ENCODE results near the gene CAMSAP2.

CAMSAP2 gene

DNA sequence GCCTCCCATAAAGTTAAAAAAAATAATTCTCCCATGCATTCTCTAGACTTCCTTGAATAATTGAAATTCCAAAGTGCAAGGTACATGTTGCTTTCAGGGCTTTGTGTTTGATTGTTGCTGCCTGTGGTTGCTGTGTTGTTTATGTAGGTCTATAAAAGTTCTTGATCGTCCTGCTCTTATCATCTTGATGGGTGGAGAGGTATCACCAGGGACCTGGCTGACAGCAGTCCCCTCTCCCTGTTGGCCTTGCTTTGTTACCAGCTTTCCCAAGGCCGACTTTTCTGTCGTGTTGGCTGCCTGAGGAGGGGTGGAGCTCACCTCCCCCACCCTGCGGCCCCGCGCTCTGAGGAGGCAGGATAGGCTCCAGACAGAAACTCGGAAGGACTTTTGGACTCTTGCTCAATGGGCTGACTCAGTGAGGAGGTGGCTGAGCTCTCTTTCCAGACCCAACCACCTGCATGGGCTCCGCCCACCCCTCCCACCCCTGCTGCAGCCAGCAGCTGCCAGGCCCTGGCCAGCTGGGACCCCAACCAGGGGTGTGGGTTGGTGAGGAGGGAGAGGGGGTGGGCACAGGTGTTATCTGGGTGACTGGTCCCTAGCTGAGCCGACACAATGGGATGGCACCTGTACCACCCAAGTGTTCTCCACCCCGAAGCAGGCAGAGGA, 158.0 kb downstream of the CAMSAP2 start:
- H3K4me3 Mint-ChIP-seq = no peak overlapping the region
- peaks cover 7% of the 10 kb centered on the region for H3K27me3 Mint-ChIP-seq
- H3K27ac Mint-ChIP-seq = no peak overlapping the region
- no peaks in the 10 kb centered on the region for H3K36me3 Mint-ChIP-seq
- H3K9me3 Mint-ChIP-seq (ENCODE audit: low read depth) = no peaks in the 10 kb centered on the region
- H3K4me1 Mint-ChIP-seq (ENCODE audit: low read depth) = peaks cover 2% of the 10 kb centered on the region

DNA sequence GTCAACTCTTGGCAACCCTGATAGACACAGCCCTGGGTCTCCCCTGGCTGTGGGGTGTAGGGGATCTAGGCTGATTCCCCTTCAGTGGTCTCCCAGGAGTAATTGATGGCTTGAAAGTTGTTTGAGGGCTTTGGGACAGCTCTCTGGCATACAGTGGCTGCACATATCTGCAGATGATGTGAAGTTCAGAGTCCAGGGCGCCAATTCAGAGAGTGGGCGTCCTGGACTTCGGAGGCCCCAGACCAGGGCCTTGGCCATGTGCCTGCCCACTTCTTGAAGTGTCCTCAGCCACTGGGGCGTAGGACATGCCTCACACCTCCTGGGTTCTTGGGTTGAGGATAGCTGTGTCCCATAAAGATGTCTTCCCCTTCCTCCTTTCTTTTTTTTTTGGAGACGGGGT, 158.6 kb downstream of the CAMSAP2 start:
- Mint-ChIP-seq H3K27ac (no peak overlapping the region), H3K36me3 (no peaks in the 10 kb centered on the region), H3K4me3 (no peak overlapping the region), H3K4me1 (ENCODE audit: low read depth) (no peaks in the 10 kb centered on the region), H3K9me3 (ENCODE audit: low read depth) (no peaks in the 10 kb centered on the region), H3K27me3 (peaks cover 7% of the 10 kb centered on the region)

DNA sequence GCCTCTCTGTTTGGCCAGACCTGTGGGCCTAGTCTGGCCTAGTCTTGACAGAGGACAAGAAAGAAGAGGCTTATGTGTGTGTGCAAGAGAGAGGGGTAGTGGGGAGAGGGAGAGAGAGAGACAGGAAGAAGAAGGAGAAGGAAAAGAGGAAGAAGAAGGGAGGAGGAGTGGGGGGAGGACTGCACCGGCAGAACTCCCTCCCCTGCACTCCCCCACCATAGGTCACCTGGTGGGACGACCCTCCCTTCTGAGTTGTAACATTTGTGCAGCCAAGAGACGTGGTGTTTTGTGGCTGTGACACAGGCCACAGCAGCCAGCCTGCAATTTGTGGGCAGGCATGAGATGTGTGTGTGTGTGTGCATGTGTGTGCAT, 160.3 kb downstream of the CAMSAP2 start:
- Mint-ChIP-seq H3K4me3 (no peak overlapping the region), H3K36me3 (no peaks in the 10 kb centered on the region), H3K4me1 (ENCODE audit: low read depth) (no peaks in the 10 kb centered on the region), H3K9me3 (ENCODE audit: low read depth) (no peaks in the 10 kb centered on the region), H3K27me3 (peaks cover 3% of the 10 kb centered on the region), H3K27ac (no peak overlapping the region)

DNA sequence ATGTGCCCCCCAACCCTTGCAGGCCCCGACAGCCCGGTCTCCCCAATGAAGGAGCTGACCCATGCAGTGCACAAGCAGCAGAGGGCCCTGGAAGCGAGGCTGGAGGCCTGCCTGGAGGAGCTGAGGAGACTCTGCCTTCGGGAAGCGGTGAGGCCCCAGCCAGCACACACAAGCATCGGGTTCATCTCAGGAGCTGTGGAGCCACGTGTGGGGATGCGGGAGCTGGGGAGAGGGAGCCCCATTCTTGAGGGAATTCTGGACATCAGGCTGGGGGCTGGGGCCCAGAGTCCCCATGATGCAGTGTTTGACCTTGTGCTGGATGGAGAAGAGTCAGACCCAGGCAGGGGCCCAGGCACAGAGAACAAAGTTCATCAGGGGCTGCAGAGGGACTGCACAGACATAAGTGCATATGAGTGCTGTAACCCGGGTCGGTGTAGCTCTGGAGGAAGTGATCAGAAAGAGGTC, 160.8 kb downstream of the CAMSAP2 start:
- Mint-ChIP-seq H3K27me3 (peaks cover 3% of the 10 kb centered on the region), H3K4me1 (ENCODE audit: low read depth) (no peaks in the 10 kb centered on the region), H3K4me3 (no peak overlapping the region), H3K36me3 (no peaks in the 10 kb centered on the region), H3K9me3 (ENCODE audit: low read depth) (no peaks in the 10 kb centered on the region), H3K27ac (no peak overlapping the region)

DNA sequence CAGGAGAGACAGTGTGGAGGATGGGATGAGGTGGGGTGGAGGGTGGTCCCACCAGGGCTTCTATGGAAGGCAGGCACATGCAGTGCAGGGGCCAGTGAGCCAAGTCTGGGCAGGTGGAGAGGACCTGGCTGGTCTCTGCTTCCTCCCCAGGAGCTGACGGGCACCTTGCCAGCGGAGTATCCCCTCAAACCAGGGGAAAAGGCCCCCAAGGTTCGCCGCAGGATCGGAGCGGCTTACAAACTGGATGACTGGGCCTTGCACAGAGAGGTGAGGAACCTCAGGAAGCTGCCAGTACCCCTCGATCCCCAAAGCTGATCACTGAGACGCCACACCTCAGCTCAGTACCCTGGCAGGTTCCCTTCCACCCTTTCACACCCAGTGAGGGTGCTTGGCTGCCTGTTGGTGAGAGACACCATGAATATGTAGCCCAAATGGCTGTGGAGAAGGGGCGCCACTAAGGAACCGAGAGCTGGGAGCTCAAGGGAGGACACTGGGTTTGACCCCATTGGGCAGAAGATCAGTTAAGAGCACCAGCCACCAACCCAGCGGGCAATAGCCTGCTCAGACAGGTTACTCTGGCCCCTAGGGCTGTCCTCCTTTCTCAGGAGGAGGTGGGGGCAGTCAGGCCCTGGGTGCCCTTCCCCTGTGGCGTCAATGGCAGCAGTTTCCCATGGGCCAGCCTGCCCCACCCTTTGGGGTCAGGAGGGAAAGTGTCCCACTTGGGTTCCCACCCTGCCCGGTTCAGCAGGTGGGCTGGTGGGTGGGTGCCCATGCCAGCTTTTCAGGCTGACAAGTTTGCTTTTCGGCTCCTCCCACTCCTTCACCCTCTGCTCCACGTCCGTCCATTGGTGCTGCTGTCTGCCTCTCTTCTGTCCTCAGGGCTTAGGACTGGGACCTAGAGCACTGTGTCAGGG, 161.5 kb downstream of the CAMSAP2 start:
- Mint-ChIP-seq H3K27me3 (peaks cover 3% of the 10 kb centered on the region), H3K4me3 (no peak overlapping the region)

DNA sequence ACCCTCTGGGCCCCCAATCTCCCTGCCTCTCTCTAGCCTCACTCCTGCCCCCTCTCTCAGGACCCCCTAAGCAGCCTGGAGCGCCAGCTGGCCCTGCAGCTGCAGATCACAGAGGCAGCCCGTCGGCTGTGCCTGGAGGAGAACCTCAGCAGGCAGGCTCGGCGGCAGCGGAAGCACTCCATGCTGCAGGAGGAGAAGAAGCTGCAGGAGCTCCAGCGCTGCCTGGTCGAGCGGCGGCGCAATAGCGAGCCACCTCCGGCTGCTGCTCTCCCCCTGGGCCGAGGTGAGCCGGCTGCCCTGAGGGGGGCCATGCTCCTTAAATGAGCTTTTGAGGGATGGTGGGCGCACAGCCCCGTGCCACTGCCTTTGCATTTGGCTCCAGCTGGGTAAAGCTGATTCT, 162.2 kb downstream of the CAMSAP2 start:
- Mint-ChIP-seq H3K4me1 (ENCODE audit: low read depth) (peaks cover 8% of the 10 kb centered on the region), H3K36me3 (no peaks in the 10 kb centered on the region), H3K9me3 (ENCODE audit: low read depth) (no peaks in the 10 kb centered on the region), H3K27ac (no peak overlapping the region), H3K27me3 (peaks cover 3% of the 10 kb centered on the region), H3K4me3 (no peak overlapping the region)

More for the DNA sequence above, 161.5 kb downstream of the CAMSAP2 start:
- Mint-ChIP-seq H3K4me1 (ENCODE audit: low read depth) (peaks cover under 1% of the 10 kb centered on the region), H3K9me3 (ENCODE audit: low read depth) (no peaks in the 10 kb centered on the region), H3K36me3 (no peaks in the 10 kb centered on the region), H3K27ac (no peak overlapping the region)

DNA sequence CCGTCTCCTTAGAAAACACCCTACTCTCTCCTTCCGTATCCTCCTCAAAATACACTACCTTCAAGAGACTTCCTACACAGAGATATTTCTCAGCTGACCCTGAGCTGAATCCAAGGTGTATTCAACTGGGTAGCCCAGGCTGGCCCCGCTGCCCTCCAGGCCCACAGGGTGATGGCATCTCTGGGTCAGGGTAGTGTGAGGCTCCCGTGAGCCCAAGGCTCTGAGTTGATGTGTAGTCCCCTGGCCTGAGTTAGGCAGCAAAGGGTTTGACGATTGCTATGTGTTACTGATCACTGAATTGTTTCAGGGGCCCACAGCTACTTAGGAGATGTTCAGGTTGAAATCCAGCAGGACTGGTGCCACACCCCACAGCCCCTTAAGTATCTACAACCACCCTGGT, 162.7 kb downstream of the CAMSAP2 start:
- no peak overlapping the region for H3K27ac Mint-ChIP-seq
- peaks cover 10% of the 10 kb centered on the region for H3K4me1 Mint-ChIP-seq (ENCODE audit: low read depth)
- peaks cover 3% of the 10 kb centered on the region for H3K27me3 Mint-ChIP-seq
- no peak overlapping the region for H3K4me3 Mint-ChIP-seq
- no peaks in the 10 kb centered on the region for H3K9me3 Mint-ChIP-seq (ENCODE audit: low read depth)
- H3K36me3 Mint-ChIP-seq = no peaks in the 10 kb centered on the region

DNA sequence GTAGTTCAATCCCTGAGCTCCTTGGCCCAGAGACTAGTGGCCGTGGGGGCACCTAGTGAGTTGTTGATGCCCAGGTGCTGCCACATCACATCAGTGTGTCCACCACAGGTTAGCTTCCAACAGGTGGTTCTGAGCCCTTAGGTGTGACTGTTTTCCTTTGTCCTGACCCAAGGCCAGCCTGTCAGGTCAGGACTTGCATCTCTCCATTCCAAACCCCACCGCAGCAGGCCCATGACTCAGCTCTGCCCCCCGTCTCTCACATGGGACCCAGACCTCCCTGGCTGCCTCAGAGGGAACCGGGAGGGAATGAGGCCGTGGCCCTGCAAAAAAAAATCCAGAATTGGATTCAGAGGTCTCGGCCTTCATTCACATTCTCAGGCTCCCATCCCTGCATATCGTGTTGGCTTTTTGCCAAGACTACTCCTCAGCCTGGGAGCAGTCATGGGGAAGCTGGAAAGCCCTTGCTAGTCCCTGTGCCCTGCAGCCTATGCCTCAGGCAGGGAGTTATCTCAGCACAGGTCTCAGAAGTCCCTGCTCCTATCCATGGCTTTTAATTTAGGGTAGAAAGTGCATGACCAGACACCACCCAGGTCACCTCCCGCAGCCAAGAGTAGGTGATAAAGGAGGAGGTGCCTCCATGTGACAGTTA, 163.2 kb downstream of the CAMSAP2 start:
- Mint-ChIP-seq H3K4me1 (ENCODE audit: low read depth) (peaks cover 15% of the 10 kb centered on the region), H3K9me3 (ENCODE audit: low read depth) (no peaks in the 10 kb centered on the region)

DNA sequence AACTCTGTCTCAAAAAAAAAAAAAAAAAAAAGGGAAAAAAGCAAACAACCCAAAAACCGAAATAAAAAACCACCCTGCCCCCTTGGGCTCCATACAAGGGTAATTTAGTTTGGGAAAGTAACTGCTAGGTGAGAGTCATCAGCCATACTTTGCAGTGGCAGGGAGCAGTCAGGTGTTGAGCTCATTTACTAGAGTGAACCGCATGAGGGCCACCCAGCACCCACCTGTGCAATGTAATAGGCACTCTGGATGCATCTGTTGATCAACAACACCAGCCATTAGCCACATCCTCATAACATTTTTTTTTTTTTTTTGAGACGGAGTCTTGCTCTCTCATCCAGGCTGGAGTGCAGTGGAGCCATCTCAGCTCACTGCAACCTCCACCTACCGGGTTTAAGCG, 165.1 kb downstream of the CAMSAP2 start:
- Mint-ChIP-seq H3K27ac (no peak overlapping the region), H3K9me3 (ENCODE audit: low read depth) (no peaks in the 10 kb centered on the region), H3K36me3 (no peaks in the 10 kb centered on the region), H3K4me1 (ENCODE audit: low read depth) (peaks cover 16% of the 10 kb centered on the region), H3K4me3 (no peak overlapping the region), H3K27me3 (peaks cover 3% of the 10 kb centered on the region)

More for the DNA sequence above, 163.2 kb downstream of the CAMSAP2 start:
- Mint-ChIP-seq H3K4me3 (no peak overlapping the region), H3K27ac (no peak overlapping the region), H3K36me3 (no peaks in the 10 kb centered on the region), H3K27me3 (peaks cover 3% of the 10 kb centered on the region)

GRCh38 chr1:200904772-200905171, 166.1 kb downstream of the CAMSAP2 start:
- Mint-ChIP-seq H3K27me3 (no peaks in the 10 kb centered on the region), H3K36me3 (no peaks in the 10 kb centered on the region), H3K4me1 (ENCODE audit: low read depth) (peaks cover 16% of the 10 kb centered on the region), H3K4me3 (no peak overlapping the region), H3K27ac (no peak overlapping the region), H3K9me3 (ENCODE audit: low read depth) (no peaks in the 10 kb centered on the region)

- Mint-ChIP-seq H3K36me3 (no peaks in the 10 kb centered on the region), H3K27me3 (no peaks in the 10 kb centered on the region), H3K9me3 (ENCODE audit: low read depth) (no peaks in the 10 kb centered on the region), H3K27ac (no peak overlapping the region), H3K4me1 (ENCODE audit: low read depth) (peaks cover 16% of the 10 kb centered on the region), H3K4me3 (no peak overlapping the region)
Measured at GRCh38 chr1:200905411-200906052, 166.8 kb downstream of the CAMSAP2 start.

GRCh38 chr1:200906491-200906890, 167.8 kb downstream of the CAMSAP2 start:
- Mint-ChIP-seq H3K9me3 (ENCODE audit: low read depth) (no peaks in the 10 kb centered on the region), H3K4me1 (ENCODE audit: low read depth) (peaks cover 16% of the 10 kb centered on the region), H3K27ac (no peak overlapping the region), H3K4me3 (no peak overlapping the region), H3K27me3 (no peaks in the 10 kb centered on the region), H3K36me3 (no peaks in the 10 kb centered on the region)

DNA sequence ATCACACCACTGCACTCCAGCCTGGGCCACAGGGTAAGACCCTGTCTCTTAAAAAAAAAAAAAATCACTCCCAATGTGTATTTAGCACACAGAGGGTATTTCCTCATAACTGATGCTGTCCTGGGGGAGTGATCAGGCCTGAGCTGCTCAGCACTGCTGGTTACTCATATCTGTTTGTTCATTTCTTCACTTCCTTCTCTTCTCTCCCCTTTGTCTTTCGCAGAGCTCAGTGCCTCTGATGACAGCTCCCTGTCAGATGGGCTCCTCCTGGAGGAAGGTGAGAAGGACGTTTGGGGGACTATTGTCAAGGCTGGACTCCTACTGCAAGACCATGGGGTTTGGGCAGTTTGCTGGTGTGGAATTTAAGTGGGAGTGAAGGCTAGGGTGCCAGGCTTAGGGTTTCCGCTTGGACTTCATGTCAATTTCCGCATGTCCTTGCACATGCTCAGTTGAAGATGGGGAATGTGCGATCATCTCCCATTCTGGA, 169.0 kb downstream of the CAMSAP2 start:
- H3K27me3 Mint-ChIP-seq = no peaks in the 10 kb centered on the region
- H3K9me3 Mint-ChIP-seq (ENCODE audit: low read depth) = no peaks in the 10 kb centered on the region
- no peaks in the 10 kb centered on the region for H3K36me3 Mint-ChIP-seq
- H3K27ac Mint-ChIP-seq = no peak overlapping the region
- H3K4me1 Mint-ChIP-seq (ENCODE audit: low read depth) = peaks cover 16% of the 10 kb centered on the region
- H3K4me3 Mint-ChIP-seq = no peak overlapping the region

- Mint-ChIP-seq H3K27ac (no peak overlapping the region), H3K4me1 (ENCODE audit: low read depth) (peaks cover 16% of the 10 kb centered on the region), H3K36me3 (no peaks in the 10 kb centered on the region), H3K9me3 (ENCODE audit: low read depth) (no peaks in the 10 kb centered on the region), H3K27me3 (no peaks in the 10 kb centered on the region), H3K4me3 (no peak overlapping the region)
Measured at GRCh38 chr1:200908191-200908868, 169.6 kb downstream of the CAMSAP2 start.
